Peyer's patch (tissue), 4 donors: ENCODE measurements around the gene RNF130. TPM values are rescaled to one million over a fixed set of nuclear protein-coding genes. Genes with fewer than 3 reads are reported as not detected.

Source experiments
- DNase-seq, 3 donors: peaks; one replicate each; pipeline ENCODE4 v3.0.0-alpha.2; 2017 to 2019
- H3K27ac ChIP-seq, 4 donors: fragments of 200-600 bp; sonication (generic); one replicate each; pipeline ENCODE4 v1.5.1; 2016 to 2019
- H3K27me3 ChIP-seq, 2 donors: fragments of 200-600 bp; sonication (generic); one replicate each; pipeline ENCODE4 v1.5.1; 2019
- H3K36me3 ChIP-seq, 3 donors: fragments of 200-600 bp; sonication (generic); one replicate each; pipeline ENCODE4 v1.5.1; 2016 to 2019
- H3K4me1 ChIP-seq, 4 donors: fragments of 200-600 bp; sonication (generic); one replicate each; pipeline ENCODE4 v1.5.1; 2016 to 2019
- H3K4me3 ChIP-seq, 4 donors: fragments of 200-600 bp; sonication (generic); 1 replicate in 3 of 4; 2 replicates in 1 of 4; pipeline ENCODE4 v1.5.1; 2016 to 2019; ENCODE audit warnings: mild to moderate bottlenecking in 1 of 4
- H3K9me3 ChIP-seq, 4 donors: fragments of 200-600 bp; sonication (generic); one replicate each; pipeline ENCODE4 v1.5.1; 2016 to 2019; ENCODE audit warnings: mild to moderate bottlenecking in 1 of 4
- POLR2A ChIP-seq, 2 donors: fragments of 450-650 bp; IDR thresholded peaks; one replicate each; pipeline ENCODE4 v1.5.1; 2017; ENCODE audit warnings: antibody characterized with exemption in 2 of 2, mild to moderate bottlenecking in 2 of 2, moderate library complexity in 2 of 2
- total RNA-seq, 4 donors: library from RNA; depleted of rRNA; stranded (reverse); fragments of >200 nt; gene quantifications; one replicate each; pipeline ENCODE4 v1.1.0, GENCODE V29; 2016
- TF ChIP-seq, protein P1 (sequence below), 6 experiments: fragments of 450-650 bp in 4 of 6; fragments of 200-600 bp in 2 of 6; sonication (generic) in 1 of 6; IDR thresholded peaks; one replicate each; pipeline ENCODE4 v1.5.1; 2017 to 2019; ENCODE audit warnings: antibody characterized with exemption in 6 of 6, mild to moderate bottlenecking in 3 of 6, moderate library complexity in 1 of 6

The RNF130 gene
- total RNA-seq, 4 donors from 2014 or later, result 29.7 to 54.5 (median 33.6) TPM

DNA sequence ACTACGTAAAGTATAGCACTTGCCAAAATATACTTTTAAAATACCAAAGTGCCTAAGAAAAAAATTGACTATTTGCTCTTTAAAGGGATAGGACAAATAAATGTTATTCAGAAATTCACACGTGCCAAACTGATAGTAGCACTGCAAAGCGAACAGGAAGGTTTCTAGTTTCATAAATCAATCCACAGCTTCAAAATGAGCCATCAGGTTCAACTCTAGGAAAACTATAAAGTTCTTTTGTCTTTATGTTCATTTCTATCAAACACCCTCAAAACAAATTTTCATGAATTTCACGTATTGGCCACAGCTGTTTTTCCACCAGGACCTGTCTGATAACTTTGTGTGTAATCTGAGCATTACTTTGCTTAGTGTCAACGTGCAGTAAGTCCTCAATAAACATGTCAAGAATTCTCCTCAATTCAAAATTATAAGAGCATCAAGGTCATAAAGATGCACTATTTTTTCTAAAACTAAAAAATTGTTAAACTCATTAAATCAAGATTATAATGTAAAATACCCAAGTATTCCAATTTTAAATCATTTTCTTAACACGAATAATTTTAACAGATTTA is 3.0 kb downstream of the RNF130 start:
- Histone ChIP-seq H3K4me1 (peaks cover 0 to 14% (median 0%) of the 10 kb centered on the region in 4 donors), H3K4me3 (no peak overlapping the region), H3K27me3 (no peaks in the 10 kb centered on the region), H3K36me3 (no peaks in the 10 kb centered on the region), H3K9me3 (no peaks in the 10 kb centered on the region), H3K27ac (no peak overlapping the region)
- TF ChIP-seq POLR2A (IDR thresholded peaks at IDR 0.05), result no peak
- TF ChIP-seq, protein P1, sequence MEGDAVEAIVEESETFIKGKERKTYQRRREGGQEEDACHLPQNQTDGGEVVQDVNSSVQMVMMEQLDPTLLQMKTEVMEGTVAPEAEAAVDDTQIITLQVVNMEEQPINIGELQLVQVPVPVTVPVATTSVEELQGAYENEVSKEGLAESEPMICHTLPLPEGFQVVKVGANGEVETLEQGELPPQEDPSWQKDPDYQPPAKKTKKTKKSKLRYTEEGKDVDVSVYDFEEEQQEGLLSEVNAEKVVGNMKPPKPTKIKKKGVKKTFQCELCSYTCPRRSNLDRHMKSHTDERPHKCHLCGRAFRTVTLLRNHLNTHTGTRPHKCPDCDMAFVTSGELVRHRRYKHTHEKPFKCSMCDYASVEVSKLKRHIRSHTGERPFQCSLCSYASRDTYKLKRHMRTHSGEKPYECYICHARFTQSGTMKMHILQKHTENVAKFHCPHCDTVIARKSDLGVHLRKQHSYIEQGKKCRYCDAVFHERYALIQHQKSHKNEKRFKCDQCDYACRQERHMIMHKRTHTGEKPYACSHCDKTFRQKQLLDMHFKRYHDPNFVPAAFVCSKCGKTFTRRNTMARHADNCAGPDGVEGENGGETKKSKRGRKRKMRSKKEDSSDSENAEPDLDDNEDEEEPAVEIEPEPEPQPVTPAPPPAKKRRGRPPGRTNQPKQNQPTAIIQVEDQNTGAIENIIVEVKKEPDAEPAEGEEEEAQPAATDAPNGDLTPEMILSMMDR (IDR thresholded peaks at IDR 0.05), result no peak
- DNase-seq, result no peak

DNA sequence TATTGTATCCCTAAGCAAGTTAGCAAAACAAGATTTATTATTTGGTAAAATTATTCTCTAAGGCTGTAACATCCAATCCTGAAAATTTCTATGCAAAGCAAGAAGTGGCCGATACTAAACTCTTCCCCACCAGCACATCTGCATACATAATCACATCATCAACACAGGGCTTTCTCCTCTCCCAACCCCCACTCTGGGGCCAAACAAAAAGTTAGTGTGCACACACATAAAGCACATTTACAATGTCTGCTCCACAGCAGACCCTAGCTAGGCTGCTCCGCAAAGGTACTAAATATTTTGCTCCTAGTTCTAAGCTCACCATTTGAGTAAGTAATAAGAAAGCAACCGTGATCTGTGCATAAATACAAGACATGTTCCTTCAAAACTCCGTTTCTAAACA is 3.6 kb downstream of the RNF130 start:
- H3K27ac ChIP-seq, result no peak overlapping the region
- no peak for DNase-seq
- H3K27me3 ChIP-seq, result no peaks in the 10 kb centered on the region
- TF ChIP-seq, protein P1 (IDR thresholded peaks at IDR 0.05), result no peak
- TF ChIP-seq POLR2A (IDR thresholded peaks at IDR 0.05), result no peak
- no peaks in the 10 kb centered on the region for H3K9me3 ChIP-seq
- H3K36me3 ChIP-seq, result no peaks in the 10 kb centered on the region
- no peak overlapping the region for H3K4me3 ChIP-seq
- peaks cover 0 to 14% (median 0%) of the 10 kb centered on the region in 4 donors for H3K4me1 ChIP-seq

DNA sequence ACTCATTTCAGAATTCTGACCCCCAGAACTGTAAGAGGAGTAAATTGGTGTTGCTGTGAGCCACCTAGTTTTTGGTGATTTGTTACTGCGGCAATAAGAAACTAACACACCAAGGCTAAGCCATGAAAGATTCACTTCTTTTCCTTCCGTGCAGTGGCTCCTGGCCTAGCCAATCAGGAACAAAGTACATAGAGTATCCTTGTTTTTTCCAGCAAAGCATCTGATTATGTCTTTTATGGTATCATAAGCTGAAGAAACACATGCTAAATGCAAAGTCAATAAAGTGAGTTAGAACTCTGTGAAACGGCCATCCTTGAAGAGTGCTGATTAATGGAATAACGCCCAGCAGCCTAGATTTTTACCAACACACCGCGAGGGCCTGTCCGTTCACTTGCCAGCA is 11.4 kb downstream of the RNF130 start:
- Histone ChIP-seq H3K4me3 (no peak overlapping the region), H3K36me3 (no peaks in the 10 kb centered on the region), H3K27ac (no peak overlapping the region), H3K27me3 (no peaks in the 10 kb centered on the region), H3K4me1 (no peaks in the 10 kb centered on the region), H3K9me3 (no peaks in the 10 kb centered on the region)
- TF ChIP-seq POLR2A (IDR thresholded peaks at IDR 0.05), result no peak
- TF ChIP-seq, protein P1 (IDR thresholded peaks at IDR 0.05), result no peak
- no peak for DNase-seq

DNA sequence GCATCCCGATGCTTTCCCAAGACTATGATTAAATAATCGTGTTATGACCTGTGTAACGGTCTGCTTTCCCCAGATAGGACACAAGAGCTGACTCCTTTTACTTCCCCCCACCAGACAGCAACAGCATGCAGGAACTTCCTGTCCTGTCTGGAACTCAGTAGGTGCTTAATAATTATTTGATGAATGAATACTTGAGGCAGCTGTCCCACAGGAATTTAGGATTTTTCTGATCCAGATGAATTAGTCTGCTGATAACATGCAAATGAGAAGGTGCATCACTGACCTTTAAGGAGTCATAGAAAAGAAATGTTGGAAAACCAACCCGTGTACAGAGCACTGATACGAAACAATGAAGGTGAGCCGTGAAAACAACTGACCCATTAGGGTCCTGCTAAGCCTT is 12.2 kb downstream of the RNF130 start:
- Histone ChIP-seq H3K27ac (no peak overlapping the region), H3K9me3 (no peaks in the 10 kb centered on the region), H3K27me3 (no peaks in the 10 kb centered on the region), H3K4me3 (no peak overlapping the region), H3K4me1 (peaks cover 0 to under 1% (median 0%) of the 10 kb centered on the region in 4 donors), H3K36me3 (no peaks in the 10 kb centered on the region)
- TF ChIP-seq, protein P1 (IDR thresholded peaks at IDR 0.05), result no peak
- no peak for TF ChIP-seq POLR2A (IDR thresholded peaks at IDR 0.05)
- no peak for DNase-seq

DNA sequence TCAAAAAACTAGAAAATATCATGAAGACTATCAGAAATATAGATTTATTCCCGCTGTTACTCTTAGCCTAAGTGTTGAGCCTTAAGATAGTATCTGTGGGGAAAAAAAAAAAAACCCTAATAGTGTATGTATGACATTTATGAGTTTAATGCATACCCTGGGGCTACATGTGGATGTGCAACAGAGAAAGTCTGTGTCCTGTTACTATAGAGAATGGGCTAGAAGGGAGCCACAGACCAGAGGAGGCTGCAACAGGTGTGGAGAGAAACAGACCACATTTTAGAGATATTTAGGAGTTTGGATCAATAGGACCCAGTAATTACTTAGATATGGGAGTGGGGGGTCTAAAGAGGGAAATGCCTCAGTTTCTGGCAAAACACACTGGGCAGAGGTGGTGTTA is 15.4 kb downstream of the RNF130 start:
- Histone ChIP-seq H3K36me3 (no peaks in the 10 kb centered on the region), H3K27me3 (no peaks in the 10 kb centered on the region)

More for the DNA sequence above, 15.4 kb downstream of the RNF130 start:
- Histone ChIP-seq H3K9me3 (no peaks in the 10 kb centered on the region), H3K27ac (no peak overlapping the region), H3K4me3 (no peak overlapping the region), H3K4me1 (peaks cover 0 to 3% (median 0%) of the 10 kb centered on the region in 4 donors)
- no peak for TF ChIP-seq POLR2A (IDR thresholded peaks at IDR 0.05)
- TF ChIP-seq, protein P1 (IDR thresholded peaks at IDR 0.05), result no peak
- DNase-seq, result no peak
